ENCODE results near the gene FHIT.

The FHIT gene

DNA sequence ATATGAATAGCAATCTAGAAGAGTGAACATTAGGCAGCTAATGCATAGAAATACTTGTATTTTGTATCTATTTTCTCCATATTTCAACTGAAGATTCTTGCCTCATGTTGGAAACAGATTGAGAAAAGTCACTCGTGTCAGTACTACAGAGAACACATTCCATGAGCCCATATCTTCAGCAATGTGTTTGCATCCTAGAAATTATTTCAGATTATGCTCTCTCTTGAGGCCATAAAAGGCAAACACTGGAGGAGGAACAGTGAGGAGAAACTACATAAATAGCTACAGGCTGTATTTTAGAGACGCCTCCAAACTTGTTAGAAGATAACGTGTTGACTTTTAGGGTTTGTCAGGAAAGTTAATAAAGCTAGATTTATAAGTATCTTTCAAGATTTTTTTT, 906.9 kb downstream of the FHIT start:
- H3K27me3 Mint-ChIP-seq (ENCODE audit: low read depth): no peaks in the 10 kb centered on the region
- peaks cover 3% of the 10 kb centered on the region for H3K4me1 Mint-ChIP-seq
- H3K27ac Mint-ChIP-seq: no peak overlapping the region
- no peaks in the 10 kb centered on the region for H3K36me3 Mint-ChIP-seq (ENCODE audit: low read depth)
- TF ChIP-seq, protein P1, sequence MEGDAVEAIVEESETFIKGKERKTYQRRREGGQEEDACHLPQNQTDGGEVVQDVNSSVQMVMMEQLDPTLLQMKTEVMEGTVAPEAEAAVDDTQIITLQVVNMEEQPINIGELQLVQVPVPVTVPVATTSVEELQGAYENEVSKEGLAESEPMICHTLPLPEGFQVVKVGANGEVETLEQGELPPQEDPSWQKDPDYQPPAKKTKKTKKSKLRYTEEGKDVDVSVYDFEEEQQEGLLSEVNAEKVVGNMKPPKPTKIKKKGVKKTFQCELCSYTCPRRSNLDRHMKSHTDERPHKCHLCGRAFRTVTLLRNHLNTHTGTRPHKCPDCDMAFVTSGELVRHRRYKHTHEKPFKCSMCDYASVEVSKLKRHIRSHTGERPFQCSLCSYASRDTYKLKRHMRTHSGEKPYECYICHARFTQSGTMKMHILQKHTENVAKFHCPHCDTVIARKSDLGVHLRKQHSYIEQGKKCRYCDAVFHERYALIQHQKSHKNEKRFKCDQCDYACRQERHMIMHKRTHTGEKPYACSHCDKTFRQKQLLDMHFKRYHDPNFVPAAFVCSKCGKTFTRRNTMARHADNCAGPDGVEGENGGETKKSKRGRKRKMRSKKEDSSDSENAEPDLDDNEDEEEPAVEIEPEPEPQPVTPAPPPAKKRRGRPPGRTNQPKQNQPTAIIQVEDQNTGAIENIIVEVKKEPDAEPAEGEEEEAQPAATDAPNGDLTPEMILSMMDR (IDR thresholded peaks at IDR 0.05; ENCODE audit: unreplicated experiment in 3 of 3): no peak
- no peaks in the 10 kb centered on the region for H3K9me3 Mint-ChIP-seq
- H3K4me3 Mint-ChIP-seq: no peak overlapping the region

DNA sequence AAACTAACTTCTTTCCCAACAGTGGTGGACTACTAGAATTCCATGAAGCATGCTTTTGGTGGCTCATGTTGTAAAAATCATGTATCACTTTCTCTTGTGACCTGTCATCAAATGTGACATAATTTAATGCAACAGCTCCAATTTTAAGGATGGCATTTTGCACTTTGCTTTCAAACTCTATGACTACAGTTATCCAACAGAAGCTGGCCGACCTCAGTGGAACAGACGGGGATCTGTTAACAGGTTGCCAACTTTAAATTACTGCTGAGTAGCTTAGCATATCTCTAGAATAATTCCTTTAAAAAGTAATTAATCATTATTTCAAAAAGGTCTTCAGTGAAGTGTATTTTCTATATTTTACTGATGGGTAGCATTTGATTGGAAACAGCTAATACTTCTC, 907.4 kb downstream of the FHIT start:
- H3K27me3 Mint-ChIP-seq (ENCODE audit: low read depth): no peaks in the 10 kb centered on the region

DNA sequence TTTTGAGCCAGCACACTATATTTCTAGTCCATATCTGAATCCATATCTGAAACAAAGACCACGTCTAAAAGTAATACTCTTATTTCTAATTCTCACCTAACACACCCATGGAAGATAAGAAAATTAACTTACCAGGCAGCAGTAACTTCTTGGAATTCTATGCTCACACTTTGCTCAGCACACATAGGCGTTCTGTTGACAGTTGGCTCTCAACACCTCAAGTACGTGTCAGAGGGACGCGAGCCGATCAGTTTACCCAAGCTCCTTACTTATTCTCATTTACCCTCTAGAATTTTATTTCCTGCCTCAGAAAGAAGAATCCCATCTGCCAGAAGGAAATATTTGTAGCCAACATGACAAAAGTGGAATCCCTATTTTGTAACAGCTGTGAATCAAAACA, 911.9 kb downstream of the FHIT start:
- Mint-ChIP-seq H3K27me3 (ENCODE audit: low read depth) (no peaks in the 10 kb centered on the region), H3K4me3 (no peak overlapping the region), H3K4me1 (peaks cover 7% of the 10 kb centered on the region), H3K27ac (no peak overlapping the region), H3K36me3 (ENCODE audit: low read depth) (no peaks in the 10 kb centered on the region), H3K9me3 (no peaks in the 10 kb centered on the region)
- TF ChIP-seq, protein P1 (IDR thresholded peaks at IDR 0.05; ENCODE audit: unreplicated experiment in 3 of 3): no peak

More for the DNA sequence above, 907.4 kb downstream of the FHIT start:
- H3K9me3 Mint-ChIP-seq: no peaks in the 10 kb centered on the region
- H3K4me3 Mint-ChIP-seq: no peak overlapping the region
- H3K27ac Mint-ChIP-seq: no peak overlapping the region
- H3K36me3 Mint-ChIP-seq (ENCODE audit: low read depth): no peaks in the 10 kb centered on the region
- peaks cover 7% of the 10 kb centered on the region for H3K4me1 Mint-ChIP-seq
- TF ChIP-seq, protein P1 (IDR thresholded peaks at IDR 0.05; ENCODE audit: unreplicated experiment in 3 of 3): no peak

DNA sequence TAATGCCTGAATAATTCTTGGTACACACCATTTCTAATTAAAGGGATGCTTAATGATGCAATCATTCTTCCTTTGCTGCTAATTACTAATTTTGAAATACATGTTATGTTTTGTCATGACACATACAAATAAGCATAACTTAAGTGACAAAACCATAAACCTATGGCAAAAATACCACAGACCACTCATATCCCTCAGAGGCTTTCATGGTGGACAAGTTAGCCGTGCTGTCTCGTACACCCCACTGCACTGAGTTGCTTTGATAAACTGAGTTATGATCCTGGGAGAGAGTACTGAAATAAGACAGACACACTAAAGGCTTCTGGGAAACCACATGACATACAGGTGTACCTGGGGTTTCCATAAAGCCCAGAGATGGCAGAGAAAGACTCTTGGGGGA, 913.8 kb downstream of the FHIT start:
- TF ChIP-seq, protein P1 (IDR thresholded peaks at IDR 0.05; ENCODE audit: unreplicated experiment in 3 of 3): no peak
- H3K9me3 Mint-ChIP-seq: no peaks in the 10 kb centered on the region
- H3K36me3 Mint-ChIP-seq (ENCODE audit: low read depth): no peaks in the 10 kb centered on the region
- no peaks in the 10 kb centered on the region for H3K27me3 Mint-ChIP-seq (ENCODE audit: low read depth)
- H3K4me3 Mint-ChIP-seq: no peak overlapping the region
- H3K27ac Mint-ChIP-seq: no peak overlapping the region
- peaks cover 7% of the 10 kb centered on the region for H3K4me1 Mint-ChIP-seq

DNA sequence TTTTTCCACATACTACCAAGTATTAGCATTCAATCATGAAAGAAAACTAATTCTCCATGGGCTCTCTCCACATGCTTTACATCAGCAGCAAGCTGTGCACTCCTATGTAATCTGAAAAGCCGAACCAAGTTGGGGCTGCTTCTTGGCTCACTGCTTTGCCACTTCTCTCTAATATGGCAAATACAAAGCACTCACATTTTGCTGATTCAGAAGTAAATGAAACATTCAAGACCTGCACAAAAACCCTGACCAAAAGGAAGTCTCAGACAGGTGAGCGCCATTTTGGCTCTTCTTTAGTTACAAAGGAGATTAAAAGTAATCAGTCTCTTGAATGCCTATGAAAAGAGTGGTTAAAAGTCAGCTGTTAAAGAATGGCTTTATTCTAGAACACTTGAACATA, 915.2 kb downstream of the FHIT start:
- H3K9me3 Mint-ChIP-seq: no peaks in the 10 kb centered on the region
- no peaks in the 10 kb centered on the region for H3K36me3 Mint-ChIP-seq (ENCODE audit: low read depth)
- TF ChIP-seq, protein P1 (IDR thresholded peaks at IDR 0.05; ENCODE audit: unreplicated experiment in 3 of 3): no peak
- H3K27me3 Mint-ChIP-seq (ENCODE audit: low read depth): peaks cover 3% of the 10 kb centered on the region
- peaks cover 7% of the 10 kb centered on the region for H3K4me1 Mint-ChIP-seq
- no peak overlapping the region for H3K4me3 Mint-ChIP-seq
- H3K27ac Mint-ChIP-seq: no peak overlapping the region

GRCh38 chr3:60333710-60334109, 917.5 kb downstream of the FHIT start:
- TF ChIP-seq, protein P1 (IDR thresholded peaks at IDR 0.05; ENCODE audit: unreplicated experiment in 3 of 3): no peak
- Mint-ChIP-seq H3K36me3 (ENCODE audit: low read depth) (no peaks in the 10 kb centered on the region), H3K27ac (no peak overlapping the region), H3K9me3 (no peaks in the 10 kb centered on the region), H3K27me3 (ENCODE audit: low read depth) (peaks cover 3% of the 10 kb centered on the region), H3K4me3 (no peak overlapping the region), H3K4me1 (no peaks in the 10 kb centered on the region)

All from nephron (organoid).